HG03139 (cell line): Measurements from ENCODE around the gene RASGRP1.

Experiments used
- ATAC-seq: cut with Tn5 transposase; IDR thresholded peaks from one replicate; pipeline ENCODE4 v1.9.1; 2021; ENCODE audit not compliant: unreplicated experiment

The RASGRP1 gene

GRCh38 chr15:38508647-38509046 is 56.0 kb downstream of the RASGRP1 start:
- no peak for ATAC-seq

- no peak for ATAC-seq
Observed at GRCh38 chr15:38507570-38507969, 57.0 kb downstream of the RASGRP1 start.

- ATAC-seq, result no peak
Observed at GRCh38 chr15:38506997-38507396, 57.6 kb downstream of the RASGRP1 start.

GRCh38 chr15:38504680-38505467 is 59.7 kb downstream of the RASGRP1 start:
- no peak for ATAC-seq

- no peak for ATAC-seq
Observed at GRCh38 chr15:38503496-38503895, 61.1 kb downstream of the RASGRP1 start.

- ATAC-seq, result no peak
Observed at GRCh38 chr15:38499651-38500050, 65.0 kb downstream of the RASGRP1 start.

GRCh38 chr15:38496151-38496550 is 68.5 kb downstream of the RASGRP1 start:
- ATAC-seq, result no peak

- ATAC-seq, result no peak
Observed at GRCh38 chr15:38490242-38490922, 74.2 kb downstream of the RASGRP1 start.

GRCh38 chr15:38487378-38487777 is 77.2 kb downstream of the RASGRP1 start:
- no peak for ATAC-seq

- ATAC-seq, result no peak
Observed at GRCh38 chr15:38486936-38487335, 77.7 kb downstream of the RASGRP1 start.

- ATAC-seq, result no peak
Observed at GRCh38 chr15:38482572-38482971, 82.0 kb downstream of the RASGRP1 start.

GRCh38 chr15:38481761-38482160 is 82.9 kb downstream of the RASGRP1 start:
- no peak for ATAC-seq

GRCh38 chr15:38481113-38481512 is 83.5 kb downstream of the RASGRP1 start:
- ATAC-seq, result no peak

- no peak for ATAC-seq
Observed at GRCh38 chr15:38479756-38480155, 84.9 kb downstream of the RASGRP1 start.

GRCh38 chr15:38479266-38479665 is 85.3 kb downstream of the RASGRP1 start:
- ATAC-seq, result no peak

- no peak for ATAC-seq
Observed at GRCh38 chr15:38477637-38478036, 87.0 kb downstream of the RASGRP1 start.

- ATAC-seq, result no peak
Observed at GRCh38 chr15:38476120-38476519, 88.5 kb downstream of the RASGRP1 start.

GRCh38 chr15:38475361-38475760 is 89.3 kb downstream of the RASGRP1 start:
- no peak for ATAC-seq

- peak; percentile 97 for ATAC-seq
Observed at GRCh38 chr15:38474155-38474757, 90.4 kb downstream of the RASGRP1 start.

GRCh38 chr15:38471974-38472373 is 92.6 kb downstream of the RASGRP1 start:
- ATAC-seq, result no peak

- no peak for ATAC-seq
Observed at GRCh38 chr15:38470816-38471215, 93.8 kb downstream of the RASGRP1 start.

GRCh38 chr15:38464675-38465074 is 99.9 kb downstream of the RASGRP1 start:
- ATAC-seq, result no peak
